Upper lobe of left lung (tissue), 4 donors: ENCODE measurements around the gene IDI2.

Experiments used
- EP300 ChIP-seq, 4 donors: sonication (generic); formaldehyde crosslinking; IDR thresholded peaks; one replicate each; pipeline ENCODE4 v1.5.1; 2017; ENCODE audit warnings: antibody characterized with exemption in 4 of 4, control low read depth in 2 of 4
- POLR2A ChIP-seq, 4 donors: fragments of 450-650 bp; IDR thresholded peaks; one replicate each; pipeline ENCODE4 v1.5.1; 2016 to 2017; ENCODE audit warnings: antibody characterized with exemption in 4 of 4, mild to moderate bottlenecking in 2 of 4
- TF ChIP-seq, protein P1 (sequence below), 6 experiments: fragments of 450-650 bp in 4 of 6; fragments of 200-600 bp in 2 of 6; sonication (generic) in 2 of 6; IDR thresholded peaks; one replicate each; pipeline ENCODE4 v1.5.1; 2016 to 2019; ENCODE audit warnings: antibody characterized with exemption in 6 of 6

DNA sequence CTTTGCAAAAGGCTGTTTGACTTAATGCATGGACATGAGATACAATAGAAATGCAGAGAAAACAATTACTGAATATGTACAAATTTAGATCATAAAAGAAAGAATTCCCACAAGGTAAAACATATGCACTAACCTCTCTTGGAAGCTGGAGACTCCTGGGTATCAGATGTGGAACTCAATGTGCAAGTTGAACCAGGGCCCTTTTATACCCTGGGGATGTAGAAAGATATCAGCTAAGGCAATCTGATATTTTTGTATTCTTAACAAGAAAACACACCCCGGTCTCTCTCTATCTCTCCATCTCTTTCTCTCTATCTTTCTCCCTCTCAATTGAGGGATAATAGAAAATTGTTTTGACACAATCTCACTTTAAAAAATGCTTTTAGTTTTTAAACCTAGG, at the start of gene IDI2:
- TF ChIP-seq, protein P1, sequence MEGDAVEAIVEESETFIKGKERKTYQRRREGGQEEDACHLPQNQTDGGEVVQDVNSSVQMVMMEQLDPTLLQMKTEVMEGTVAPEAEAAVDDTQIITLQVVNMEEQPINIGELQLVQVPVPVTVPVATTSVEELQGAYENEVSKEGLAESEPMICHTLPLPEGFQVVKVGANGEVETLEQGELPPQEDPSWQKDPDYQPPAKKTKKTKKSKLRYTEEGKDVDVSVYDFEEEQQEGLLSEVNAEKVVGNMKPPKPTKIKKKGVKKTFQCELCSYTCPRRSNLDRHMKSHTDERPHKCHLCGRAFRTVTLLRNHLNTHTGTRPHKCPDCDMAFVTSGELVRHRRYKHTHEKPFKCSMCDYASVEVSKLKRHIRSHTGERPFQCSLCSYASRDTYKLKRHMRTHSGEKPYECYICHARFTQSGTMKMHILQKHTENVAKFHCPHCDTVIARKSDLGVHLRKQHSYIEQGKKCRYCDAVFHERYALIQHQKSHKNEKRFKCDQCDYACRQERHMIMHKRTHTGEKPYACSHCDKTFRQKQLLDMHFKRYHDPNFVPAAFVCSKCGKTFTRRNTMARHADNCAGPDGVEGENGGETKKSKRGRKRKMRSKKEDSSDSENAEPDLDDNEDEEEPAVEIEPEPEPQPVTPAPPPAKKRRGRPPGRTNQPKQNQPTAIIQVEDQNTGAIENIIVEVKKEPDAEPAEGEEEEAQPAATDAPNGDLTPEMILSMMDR (IDR thresholded peaks at IDR 0.05) = no peak
- no peak for TF ChIP-seq EP300 (IDR thresholded peaks at IDR 0.05)
- TF ChIP-seq POLR2A (IDR thresholded peaks at IDR 0.05) = no peak
